HG03575 (cell line): ENCODE results near the gene KIF5C.
"Not testable (repeated sequence)": the region's sequence is repeated elsewhere in the genome, so short reads cannot be mapped to it uniquely, and the experiment has no call there.

Experiments used
- ATAC-seq: cut with Tn5 transposase; IDR thresholded peaks from one replicate; pipeline ENCODE4 v1.9.1; 2021; ENCODE audit not compliant: unreplicated experiment, insufficient number of reproducible peaks, low FRiP score; ENCODE audit errors: extremely low read depth

KIF5C gene

DNA sequence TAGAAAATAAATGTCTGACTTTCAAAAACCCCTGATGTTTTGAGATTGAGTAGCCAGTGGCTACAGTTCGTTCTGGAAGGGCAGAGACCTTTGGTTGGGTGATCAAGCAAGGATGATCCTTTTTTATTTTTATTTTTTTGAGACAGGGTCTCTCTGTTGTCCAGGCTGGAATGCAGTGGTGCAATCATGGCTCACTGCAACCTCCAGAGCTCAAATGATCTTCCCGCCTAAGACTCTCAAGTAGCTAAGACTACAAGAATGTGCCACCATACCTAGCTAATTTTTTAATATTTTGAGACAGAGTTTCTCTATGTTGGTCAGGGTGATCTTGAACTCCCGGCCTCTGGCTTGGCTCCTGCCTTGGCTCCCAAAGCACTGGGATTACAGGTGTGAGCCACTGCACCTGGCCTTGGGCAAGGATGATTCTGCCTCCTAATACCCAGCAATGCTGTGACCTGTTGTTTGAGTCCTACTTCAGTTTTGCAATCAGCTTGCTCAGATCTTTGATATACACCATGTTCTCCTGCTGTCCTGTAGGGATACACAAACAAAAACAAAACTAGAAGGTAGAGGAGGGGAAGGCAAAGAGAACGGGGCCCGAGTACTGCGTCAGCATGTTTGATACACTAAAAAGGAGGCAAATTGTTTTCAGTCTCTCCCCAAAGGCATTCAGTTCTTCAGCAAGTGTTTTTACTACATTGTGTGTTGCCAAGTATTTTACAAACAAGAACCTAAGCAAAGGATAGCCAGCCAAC is 104.3 kb downstream of the KIF5C start:
- no peak for ATAC-seq

DNA sequence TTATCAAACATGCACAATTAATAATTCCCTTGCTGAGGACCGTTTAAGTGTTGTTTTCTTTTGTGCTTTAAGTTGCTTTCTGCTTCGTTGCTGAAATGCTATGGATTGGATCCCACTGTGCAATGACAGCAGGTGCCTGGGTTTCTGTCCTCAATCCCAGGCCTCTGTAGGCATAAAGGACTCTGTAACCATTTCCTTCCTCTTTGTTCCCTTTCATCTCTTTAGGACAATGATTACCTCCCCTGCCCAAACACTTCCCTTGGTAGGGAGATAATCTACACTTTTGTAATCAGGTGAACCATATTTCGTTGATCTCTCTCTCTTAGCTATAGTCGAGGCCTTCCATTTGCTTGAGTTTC is 104.9 kb downstream of the KIF5C start:
- ATAC-seq: no peak

DNA sequence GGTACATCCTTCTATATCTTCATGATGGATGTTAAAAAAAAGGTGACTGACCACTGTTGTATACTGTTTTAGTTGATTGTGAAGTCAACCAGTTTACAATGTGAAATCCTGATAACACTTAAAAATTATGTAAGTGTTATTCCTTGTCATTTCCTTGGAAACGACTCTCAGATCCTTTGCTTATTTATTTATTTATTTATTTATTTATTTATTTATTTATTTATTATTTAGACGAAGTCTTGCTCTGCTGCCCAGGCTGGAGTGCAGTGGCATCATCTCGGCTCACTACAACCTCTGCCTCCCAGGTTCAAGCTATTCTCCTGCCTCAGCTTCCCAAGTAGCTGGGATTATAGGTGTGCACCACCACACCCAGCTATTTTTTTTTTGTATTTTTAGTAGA is 105.5 kb downstream of the KIF5C start:
- ATAC-seq: not testable (repeated sequence)

DNA sequence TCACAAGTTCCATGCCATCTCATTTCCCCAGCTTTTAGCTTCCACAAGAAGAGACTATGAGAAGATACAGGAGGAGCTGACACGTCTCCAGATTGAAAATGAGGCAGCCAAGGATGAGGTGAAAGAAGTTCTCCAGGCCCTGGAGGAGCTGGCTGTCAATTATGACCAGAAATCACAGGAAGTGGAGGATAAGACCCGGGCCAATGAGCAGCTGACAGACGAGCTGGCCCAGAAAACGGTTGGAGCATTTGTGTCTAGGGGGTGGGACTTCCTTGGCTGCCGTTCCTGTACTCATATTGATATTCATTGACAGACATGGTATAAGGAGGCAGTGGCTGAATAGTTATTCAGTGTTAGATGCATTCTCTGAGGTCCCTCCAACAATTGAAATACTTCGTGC is 106.3 kb downstream of the KIF5C start:
- no peak for ATAC-seq

DNA sequence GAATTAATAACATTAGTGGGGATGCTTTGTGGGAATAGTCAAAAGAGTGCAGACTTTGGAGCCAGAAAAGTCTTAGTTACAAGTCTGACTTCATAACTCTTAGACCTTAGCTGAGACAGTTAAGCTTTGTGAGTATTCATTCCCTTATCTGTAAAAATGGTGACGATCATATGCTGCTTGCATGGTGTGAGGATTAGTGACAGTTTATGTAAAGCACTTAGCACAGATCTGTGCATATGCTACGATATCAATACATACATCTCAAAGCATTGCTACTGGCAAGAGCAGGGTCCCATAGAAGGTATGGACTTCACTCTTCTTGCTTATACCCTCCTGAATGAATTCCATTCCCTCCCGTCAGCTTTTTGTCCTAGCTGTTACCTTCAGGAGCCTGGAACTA is 106.8 kb downstream of the KIF5C start:
- ATAC-seq: no peak

DNA sequence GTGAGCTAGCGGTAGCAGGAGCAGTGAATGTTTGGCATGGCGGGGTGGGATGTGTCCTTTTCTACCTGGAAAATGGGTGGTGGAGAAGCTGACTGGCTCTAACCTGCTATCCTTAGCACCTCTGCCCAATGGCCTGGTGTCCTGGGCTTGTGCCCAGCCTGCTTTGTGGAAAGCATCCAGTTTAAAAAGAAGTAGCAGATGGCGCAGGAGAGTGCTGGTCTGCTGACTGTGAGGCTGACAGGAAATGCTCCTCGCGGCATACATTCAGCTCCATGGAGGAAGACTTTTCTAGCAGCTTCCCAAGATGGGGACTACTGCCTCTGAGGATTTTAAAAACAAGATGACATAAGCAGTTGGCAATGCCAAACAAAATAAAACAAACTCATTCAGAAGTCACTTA is 107.3 kb downstream of the KIF5C start:
- no peak for ATAC-seq

DNA sequence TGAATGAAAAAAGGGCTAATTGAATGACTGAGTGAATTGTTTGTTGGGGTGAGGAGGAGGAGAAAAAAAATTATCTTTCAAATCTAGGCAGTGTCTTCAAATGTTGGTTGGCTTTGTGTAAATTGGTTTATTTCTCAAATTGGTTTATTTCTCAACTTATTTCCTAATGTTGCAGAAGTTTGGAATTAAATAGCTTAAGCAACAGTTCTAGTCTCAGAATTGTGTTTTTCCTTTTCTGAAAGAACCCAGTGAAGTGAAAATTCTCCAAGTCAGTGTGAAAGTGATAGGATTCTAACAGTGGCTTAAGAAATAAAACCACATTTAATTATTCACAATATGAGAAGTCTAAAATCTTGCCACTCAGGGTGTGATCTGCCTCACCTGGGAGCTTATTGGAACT is 108.9 kb downstream of the KIF5C start:
- no peak for ATAC-seq

DNA sequence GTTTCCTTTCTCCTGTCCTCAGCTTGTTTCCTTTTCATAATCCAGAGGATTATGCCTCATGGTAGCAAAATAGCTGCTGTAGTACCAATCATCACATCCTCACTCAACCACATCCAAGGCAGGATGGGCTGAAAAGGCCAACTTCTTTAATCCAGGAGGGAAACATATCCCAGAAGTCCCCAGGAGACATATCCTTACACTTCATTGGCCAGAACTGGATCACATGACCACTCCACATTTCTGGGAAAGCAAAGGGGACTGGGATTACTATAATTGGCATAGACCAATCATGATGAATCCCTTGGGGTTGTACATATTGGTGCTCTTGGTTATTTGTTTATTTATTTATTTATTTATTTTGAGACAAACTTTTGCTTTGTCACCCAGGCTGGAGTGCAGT is 109.4 kb downstream of the KIF5C start:
- no peak for ATAC-seq

DNA sequence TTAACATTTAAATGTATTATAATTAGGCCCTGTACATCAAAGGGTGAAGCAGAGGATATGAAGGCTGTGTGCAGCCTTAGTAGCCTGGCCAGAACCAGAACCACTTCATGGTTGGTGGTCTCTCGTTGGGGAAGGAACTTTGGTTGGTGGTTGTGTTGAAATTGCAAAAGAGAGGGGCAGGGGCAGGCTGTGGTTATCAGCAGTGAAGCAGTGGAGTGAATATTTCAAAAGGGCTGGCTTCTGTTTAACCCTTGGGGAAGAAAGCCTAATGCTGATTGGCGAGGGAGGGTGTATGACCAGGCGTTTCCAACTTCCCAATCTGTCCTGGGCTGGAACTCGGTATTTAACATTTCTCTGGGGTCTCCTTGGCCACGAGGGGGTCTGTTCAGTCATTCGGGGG is 112.3 kb downstream of the KIF5C start:
- ATAC-seq: no peak

DNA sequence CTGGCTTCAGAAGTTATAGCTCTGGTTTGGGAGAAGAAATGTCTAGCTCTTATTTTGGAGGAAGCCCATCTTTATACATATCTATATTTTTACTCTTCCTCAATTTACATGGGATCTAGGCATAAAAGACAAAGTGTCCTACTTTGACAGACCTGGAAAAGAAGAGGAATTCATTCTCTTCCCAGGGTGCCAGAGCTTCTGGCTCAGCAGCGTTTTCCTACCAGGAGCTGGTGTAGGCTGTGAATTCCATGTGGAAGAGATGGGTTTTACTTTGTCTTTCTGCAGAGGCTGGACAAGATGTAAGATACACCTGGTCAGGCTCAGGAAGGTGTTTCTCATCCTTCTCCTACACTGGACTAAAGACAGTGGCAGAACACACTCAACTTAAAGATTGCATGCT is 113.3 kb downstream of the KIF5C start:
- no peak for ATAC-seq

DNA sequence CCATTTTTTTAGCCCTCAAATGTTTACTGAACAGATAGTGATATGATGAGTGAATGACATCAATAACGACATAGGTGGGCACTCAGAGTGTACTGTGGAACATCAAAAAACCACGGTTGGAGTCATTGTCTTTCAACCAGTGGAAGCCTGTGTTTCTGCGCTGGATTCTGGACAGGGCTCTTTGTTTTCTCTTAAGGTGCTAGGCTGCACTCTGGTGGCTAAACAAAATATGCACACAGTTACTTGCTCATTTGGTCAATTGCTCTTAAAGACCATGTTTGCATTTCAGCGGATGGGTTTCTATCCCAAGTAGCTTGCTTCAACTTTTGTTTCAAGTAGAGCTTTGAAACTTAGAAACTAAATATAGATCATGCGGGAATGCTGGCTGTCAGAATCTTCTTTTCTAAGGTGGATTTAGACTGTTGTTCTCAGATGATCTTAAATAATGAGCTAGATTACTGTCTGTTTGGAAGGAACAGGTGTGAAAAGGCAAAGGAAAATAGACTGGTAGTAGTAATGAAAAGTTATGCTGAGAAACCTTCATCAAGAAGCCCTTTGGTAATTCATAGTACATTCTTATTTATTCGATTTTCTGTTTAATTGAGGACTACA is 115.0 kb downstream of the KIF5C start:
- peak; percentile 84 for ATAC-seq

DNA sequence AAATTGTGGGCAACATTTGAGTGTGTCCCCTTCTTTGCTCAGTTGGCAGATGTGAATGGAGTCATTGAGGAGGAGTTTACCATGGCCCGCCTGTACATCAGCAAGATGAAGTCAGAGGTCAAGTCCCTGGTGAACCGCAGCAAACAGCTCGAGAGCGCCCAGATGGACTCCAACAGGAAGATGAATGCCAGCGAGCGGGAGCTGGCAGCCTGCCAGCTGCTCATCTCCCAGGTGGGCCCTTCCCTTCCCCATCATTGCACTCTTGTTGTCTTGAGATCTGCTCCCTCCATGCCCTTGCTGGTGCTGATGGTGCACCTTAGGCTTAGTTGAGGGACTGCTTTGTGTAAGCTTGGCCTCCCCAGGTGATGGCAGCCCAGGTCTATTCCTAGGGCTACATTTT is 115.9 kb downstream of the KIF5C start:
- no peak for ATAC-seq

DNA sequence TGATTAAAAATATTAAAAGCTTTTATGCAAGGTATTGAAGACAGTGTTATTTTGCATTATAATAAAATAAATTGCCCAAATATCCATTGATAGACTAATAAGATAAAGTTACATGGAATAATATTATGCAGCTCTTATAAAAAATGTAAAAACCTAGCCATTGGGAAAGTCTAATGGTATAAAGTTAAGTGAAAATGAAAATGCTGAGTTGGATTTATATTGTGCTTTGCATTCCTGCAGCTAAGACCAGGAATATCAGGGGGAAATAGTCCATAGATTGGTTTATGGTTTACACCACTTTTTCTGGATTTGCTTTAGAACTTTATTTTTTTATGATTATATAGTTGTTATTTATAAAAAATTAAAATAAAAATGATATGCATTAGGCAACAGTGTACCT is 117.4 kb downstream of the KIF5C start:
- ATAC-seq: no peak

DNA sequence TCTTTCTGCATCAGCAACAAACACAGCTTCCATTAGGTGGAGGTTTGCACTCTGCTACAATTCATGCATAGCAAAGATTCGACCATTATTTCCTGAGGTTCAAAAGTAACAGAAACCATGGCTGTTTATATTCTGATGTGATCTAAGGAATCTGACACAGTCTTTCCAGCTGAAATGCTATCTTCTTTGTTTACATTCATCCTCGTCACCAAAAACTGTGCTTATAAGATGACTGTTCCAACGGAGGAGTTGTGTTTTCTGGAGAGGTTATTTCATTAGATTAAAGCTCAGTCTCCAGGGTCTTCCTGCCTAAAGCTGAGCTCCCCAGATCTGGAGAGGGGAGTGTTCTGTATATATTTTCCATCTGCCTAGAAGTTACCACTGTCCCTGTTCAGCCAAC is 118.3 kb downstream of the KIF5C start:
- no peak for ATAC-seq

DNA sequence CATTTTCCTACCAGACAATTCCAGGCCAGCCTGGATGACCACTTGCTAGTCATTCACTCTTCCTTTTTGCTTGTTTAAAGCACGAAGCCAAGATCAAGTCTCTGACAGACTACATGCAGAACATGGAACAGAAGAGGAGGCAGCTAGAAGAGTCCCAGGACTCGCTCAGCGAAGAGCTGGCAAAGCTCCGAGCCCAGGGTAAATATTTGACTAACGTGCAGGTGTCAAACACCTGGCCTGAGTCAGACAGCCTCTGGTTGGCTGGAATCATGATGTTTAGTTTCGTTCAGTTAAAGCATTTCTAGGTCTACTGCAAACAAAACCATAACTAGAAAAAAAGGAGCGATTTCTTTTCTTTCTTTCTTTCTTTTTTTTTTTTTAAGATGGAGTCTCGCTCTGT is 119.3 kb downstream of the KIF5C start:
- no peak for ATAC-seq

DNA sequence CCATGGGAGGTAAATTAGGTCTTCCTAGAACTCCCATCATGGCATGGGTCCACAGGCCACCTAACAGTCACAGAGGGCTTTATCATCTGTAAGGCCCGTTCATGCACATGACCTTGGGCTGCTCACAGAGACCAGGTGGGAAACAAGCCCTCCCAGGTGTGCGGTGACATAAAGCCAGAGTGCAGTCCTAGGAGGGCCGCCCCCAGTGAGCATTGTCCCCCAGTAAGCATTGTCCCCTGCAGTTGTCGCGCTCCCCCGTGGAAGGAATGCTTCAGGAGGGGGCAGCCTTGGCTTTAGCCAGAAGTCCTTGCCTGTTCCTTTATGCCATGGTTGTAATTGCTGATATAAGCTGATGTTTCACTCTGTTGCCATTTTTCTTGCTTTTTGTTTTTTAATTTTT is 121.8 kb downstream of the KIF5C start:
- no peak for ATAC-seq

DNA sequence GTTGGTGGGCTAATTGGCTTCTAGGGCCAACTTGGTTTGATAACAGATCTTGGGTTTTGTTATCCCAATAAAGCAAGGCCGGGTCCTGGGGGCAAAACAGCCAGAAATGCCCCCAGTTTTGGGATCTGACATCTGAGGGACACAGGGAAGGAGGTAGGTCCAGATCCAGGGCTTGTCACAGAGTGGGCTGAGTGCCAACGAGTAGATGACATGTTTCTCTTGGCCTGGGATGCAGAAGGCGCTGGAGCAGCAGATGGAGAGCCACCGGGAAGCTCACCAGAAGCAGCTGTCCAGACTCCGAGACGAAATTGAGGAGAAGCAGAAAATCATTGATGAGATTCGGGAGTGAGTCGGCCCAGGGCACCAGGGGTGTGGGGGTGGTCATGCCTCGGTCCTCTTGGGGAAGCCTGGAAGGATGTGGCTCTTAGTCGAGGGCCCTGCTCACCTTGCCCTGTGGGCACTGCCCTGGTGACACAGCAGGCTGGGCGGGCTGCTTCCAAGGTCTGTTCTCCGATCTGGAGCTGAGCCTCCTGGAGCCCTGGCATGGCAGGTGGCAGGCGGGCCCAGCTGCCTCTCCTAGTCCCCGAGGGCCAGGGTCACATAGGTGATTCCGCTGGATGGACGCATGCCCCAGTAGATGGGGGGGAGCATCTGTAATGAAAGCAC is 123.3 kb downstream of the KIF5C start:
- no peak for ATAC-seq

DNA sequence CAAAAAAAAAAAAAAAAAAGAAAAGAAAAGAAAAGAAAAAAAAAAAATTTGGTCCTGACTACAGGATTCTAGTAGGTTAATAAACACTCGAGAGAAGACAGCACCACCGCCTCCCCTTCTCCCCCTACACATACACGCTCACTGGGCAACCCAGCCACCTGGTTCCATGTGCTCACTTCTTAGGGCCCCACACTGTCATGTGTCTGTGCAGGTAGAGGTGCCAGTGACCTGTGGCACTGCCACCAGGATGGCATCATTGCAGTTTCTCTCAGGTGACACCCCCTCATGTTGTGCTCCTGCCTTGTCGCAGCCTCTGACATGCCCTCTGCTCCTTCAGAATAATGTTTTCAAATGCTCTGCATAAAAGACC is 123.8 kb downstream of the KIF5C start:
- ATAC-seq: no peak

DNA sequence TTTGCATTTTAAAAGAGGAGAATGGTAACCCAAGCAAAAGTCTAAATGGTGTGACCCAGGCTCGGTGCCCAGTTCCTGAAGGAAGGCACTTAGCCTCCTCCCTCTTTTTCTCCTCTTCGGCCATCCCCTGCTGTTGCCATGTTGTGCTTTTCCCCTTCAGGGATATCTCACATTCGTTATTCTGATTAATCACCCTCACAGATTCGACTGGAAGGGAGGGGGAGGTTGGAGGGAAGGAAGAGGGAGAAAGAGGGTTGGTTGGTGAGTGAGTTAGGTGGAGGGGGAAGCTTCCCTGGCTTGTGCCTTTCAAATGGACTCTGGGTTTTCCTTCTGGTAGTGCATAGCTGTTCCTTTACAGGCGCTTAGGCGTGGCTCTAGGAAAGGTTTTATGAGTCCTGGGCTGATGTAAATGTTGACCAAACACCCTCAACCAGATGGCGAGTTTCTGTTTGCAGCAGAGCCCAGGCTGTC is 124.5 kb downstream of the KIF5C start:
- ATAC-seq: no peak

DNA sequence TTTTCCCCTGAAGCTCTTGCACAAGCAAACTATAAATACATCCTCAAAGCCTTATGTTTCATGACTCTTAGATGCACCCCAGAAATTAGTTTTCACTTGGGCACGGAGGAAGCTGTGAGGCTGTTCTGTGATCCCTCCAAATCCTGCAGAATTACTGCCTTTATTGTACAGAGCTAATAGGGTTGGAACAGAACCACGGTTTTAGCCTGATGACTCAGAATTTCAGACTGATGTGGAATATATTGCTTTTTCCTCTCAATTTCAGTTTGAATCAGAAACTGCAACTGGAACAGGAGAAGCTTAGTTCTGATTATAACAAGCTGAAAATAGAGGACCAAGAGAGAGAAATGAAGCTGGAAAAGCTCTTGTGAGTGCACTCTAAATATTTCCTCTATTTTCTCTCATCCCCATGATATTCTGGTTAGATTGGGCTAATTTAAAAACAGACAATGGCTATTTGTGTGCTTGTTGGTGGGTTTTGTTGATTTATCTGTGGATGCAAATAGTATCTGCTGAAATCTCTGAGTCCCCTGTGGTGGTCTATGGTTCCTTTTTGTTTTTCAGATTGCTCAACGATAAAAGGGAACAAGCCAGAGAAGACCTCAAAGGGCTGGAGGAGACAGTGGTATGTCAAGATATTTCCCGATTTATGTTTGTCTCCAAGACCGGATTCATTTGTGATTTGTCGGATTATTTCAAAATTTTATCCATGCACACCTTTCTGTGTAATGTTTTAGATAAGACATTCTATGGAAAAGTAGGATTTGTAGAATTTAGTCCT is 125.3 kb downstream of the KIF5C start:
- no peak for ATAC-seq
